GM18511 (cell line): ENCODE results near the gene BEND4.

Experiments used
- ATAC-seq: cut with Tn5 transposase; IDR thresholded peaks from one replicate; pipeline ENCODE4 v1.9.1; 2021; ENCODE audit warnings: mild to moderate bottlenecking, moderate library complexity; ENCODE audit not compliant: unreplicated experiment

Gene BEND4

DNA sequence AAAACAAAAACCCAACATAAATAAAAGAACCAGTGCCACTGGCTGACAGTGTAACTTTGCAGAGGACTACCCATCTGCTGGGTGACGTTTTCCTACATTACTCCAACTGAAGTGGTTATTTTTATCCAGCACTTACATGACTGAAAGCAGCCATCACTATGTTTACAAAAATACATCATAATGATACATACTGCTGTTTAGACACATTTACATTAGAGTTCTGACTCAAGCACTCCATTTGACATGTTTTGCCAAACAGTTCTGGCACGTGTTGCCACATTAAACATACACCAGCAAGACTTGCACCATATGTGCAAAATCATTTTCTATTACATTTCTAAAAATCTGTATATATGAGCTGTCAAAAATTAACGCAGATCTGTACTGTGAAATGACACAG, 39.6 kb downstream of the BEND4 start:
- no peak for ATAC-seq

DNA sequence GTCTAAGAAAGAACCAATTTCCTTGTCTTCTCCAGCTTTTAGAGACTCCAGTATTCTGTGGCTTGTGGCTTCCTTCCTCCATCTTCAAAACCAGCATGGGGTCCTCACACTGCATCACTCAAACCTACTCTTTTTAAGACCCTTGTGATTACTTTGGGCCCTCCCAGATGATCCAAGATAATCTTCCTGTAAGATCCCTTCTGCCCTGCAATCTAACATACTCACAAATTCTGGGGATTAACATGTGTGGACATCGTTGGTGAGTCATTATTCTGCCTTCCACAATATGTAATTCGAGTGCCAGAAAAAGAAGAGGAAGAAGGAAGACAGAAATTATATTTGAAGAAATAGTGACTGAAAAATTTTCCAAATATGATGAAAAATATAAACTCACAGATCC, 47.9 kb downstream of the BEND4 start:
- no peak for ATAC-seq

DNA sequence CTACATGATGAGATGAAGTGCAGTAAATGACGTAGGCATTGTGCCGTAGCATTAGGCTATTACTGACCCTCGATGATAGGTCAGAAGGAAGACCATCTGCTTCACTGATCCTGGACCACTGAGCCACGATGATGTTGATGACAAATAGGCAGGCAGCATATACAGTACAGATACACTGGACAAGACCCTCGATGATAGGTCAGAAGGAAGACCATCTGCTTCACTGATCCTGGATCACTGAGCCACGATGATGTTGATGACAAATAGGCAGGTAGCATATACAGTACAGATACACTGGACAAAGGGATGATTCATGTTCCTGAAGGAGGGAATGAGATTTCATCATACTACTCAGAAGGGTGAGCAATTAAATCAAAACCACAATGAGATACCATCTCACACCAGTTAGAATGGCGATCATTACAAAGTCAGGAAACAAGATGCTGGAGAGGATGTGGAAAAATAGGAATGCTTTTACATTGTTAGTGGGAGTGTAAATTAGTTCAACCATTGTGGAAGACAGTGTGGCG, 50.9 kb downstream of the BEND4 start:
- ATAC-seq, result no peak

DNA sequence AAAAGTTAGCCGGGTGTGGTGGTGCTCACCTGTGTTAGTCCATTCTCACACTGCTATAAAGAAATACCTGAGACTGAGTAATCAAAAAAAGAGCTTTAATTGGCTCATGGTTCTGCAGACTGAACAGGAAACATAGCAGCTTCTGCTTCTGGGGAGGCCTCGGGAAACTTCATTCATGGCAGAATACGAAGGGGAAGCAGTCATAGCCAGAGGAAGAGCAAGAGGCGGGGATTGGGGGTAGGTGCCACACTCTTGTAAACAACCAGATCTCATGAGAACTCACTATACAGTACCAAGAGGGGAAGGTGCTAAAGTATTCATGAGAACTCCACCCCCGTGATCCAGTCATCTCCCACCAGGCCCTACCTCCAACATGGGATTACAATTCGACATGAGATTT, 64.1 kb downstream of the BEND4 start:
- no peak for ATAC-seq

DNA sequence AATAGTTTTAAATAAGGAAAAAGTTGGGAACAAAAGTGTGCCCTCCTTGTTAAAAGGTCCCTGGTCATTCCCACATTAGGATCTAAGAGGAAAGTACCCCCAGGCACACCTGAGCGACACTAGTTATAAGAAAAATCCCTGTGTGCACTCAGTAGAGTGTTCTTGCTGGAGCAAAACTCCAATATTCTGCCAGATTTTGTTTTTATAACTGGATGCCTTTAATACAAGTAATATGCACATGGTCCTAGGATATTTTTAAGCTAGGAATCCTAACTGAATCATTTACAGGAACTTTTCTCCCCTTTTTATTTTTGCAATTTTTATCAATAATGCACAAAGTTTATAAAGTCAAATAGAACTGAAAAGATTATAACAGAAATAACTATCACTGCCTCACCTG, 68.6 kb downstream of the BEND4 start:
- ATAC-seq, result no peak

DNA sequence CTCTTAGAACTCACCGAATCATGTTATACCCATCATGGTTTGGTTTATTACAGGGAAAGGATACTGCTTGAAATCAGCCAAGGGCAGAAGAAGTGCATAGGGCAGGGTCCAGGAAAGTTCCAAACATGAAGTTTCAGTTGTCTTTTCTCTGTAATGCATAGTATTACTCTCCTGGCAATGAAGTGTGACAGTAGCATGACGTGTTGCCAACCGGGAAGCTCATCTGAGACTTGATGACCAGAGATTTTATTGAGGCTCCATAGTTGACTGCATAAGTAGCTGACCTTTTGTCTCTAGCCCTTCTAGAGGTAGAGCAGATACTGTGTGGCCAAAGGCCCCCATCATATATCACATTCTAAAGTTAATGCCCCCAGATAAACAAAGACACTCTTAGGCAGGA, 72.1 kb downstream of the BEND4 start:
- peak; percentile 72 for ATAC-seq

DNA sequence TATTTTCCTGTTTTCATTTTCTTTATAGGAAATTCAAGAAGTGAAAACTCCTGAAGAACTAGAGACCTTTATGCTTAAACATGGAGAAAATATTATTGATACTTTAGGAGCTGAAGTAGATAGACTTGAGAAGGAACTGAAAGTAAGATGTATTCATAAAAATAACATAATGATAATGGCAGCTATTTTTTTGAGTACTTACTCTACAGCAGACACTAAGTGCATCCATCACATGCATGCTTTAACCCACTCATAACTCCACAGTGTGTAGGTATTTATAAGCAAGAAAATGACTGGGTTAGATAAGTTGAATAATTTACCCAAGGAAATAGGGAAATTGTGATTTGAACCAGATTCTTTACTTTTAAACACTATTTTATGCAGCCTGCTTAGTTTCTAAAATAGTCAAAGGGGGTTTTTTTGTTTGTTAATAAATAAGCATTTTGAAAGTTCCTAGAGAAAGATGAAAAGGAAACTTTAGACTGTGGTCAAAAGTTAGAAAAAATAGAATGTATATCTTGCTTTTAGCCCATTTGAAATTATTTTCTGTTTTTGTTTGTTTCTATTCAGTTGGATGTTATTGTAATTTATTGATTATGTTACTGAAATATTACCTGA, 74.2 kb downstream of the BEND4 start:
- ATAC-seq, result peak; percentile 84

DNA sequence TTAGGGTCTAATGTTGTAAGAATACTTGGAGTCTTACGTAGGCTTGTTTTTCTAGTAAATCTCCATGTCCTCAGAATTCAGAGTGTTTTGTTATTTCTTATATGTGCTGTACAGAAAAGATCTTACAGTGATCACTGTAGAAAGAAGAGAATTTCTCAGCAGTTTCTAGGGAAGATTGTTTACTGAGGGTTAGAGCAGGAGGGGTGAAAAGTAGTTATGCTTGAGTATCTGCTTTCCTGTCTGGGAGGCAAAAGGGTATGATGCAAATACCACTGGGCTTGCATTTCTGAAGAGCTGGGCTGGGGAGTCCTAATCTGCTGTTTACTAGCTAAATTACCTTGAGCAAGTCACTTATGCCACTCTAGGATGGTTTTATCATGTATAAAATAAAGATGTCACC, 78.2 kb downstream of the BEND4 start:
- ATAC-seq, result no peak

DNA sequence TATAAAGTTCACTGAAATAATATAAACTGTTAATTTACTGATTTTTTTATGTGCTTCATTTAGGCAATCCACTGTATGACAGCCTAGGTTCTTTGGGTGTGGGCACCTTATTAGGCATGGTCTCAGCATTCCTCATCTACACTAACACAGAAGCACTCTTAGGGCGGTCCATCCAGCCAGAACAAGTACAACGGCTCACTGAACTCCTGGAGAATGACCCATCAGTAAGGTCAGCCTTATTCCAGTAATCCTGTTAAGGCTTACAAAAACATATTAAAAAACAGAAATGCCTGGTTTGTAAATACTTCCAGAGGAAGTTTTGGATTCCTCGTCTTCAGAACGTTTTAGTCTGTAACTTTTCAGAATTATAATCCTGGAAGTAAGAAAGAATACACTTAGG, 82.0 kb downstream of the BEND4 start:
- no peak for ATAC-seq

DNA sequence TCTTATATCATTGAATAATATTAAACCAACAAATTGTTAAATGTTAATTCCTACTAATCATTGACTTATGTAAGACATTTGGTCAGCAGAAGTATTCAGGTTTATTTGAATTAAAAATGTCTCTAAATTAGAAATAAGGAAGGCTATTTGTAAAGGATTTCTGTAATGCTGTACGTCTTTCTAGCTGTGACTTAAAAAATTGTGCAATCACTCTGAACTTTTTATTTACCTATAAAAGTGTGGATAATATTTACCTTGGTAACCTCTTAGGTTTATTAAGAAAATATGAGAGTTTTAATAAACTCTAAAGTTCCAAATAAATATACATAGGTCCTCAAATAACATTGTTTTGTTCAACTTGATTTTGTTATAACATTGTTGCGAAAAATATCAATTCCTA, 85.2 kb downstream of the BEND4 start:
- no peak for ATAC-seq

DNA sequence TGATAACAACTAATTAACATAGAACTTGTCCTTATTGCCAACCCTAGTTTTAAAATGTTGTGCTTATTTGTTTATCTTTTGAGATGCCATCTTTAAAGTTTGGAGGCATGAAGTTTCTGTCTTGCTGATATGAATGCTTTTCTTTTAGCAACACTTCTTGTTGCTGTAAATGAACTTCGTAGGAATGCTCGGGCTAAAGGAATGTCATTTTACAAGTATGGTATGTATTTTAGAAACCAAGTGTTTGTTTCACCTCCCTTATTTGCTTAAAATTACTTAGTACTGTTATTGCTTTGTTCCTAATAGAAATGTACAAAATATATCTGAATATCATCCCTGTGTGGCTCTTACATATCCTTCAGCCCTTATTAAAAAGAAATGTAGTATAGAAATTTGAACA, 86.1 kb downstream of the BEND4 start:
- ATAC-seq, result no peak
